RWPE2 (cell line): ENCODE results near the gene APOBR.
"Not testable (repeated sequence)": the region's sequence is repeated elsewhere in the genome, so short reads cannot be mapped to it uniquely, and the experiment has no call there.

ENCODE experiments used
- ATAC-seq: fragments of 200-7000 bp; cut with Tn5 transposase; 3 replicates; pipeline ENCODE4 v1.9.1; 2021; ENCODE audit warnings: low read depth
- DNase-seq: peaks from one replicate; pipeline ENCODE4 v3.0.0-alpha.2; 2020; ENCODE audit warnings: low spot score
- H3K27ac ChIP-seq: fragments of 450-650 bp; 2 replicates; pipeline ENCODE4 v1.5.1; 2017; ENCODE audit warnings: mild to moderate bottlenecking; ENCODE audit not compliant: poor library complexity, severe bottlenecking
- H3K27me3 ChIP-seq: fragments of 250-450 bp; sonication (Bioruptor Pico); 2 replicates; pipeline ENCODE4 v1.5.1; 2021; ENCODE audit warnings: mild to moderate bottlenecking, moderate library complexity; ENCODE audit not compliant: insufficient read depth, poor library complexity, severe bottlenecking
- H3K36me3 ChIP-seq: fragments of 250-450 bp; sonication (Bioruptor Pico); 2 replicates; pipeline ENCODE4 v1.5.1; 2020; ENCODE audit warnings: low read depth, mild to moderate bottlenecking, moderate library complexity
- H3K4me1 ChIP-seq: fragments of 250-450 bp; sonication (Bioruptor Pico); 2 replicates; pipeline ENCODE4 v1.5.1; 2021; ENCODE audit warnings: mild to moderate bottlenecking, moderate library complexity; ENCODE audit not compliant: insufficient read depth, poor library complexity, severe bottlenecking
- H3K4me3 ChIP-seq: fragments of 250-450 bp; sonication (Bioruptor Pico); 2 replicates; pipeline ENCODE4 v1.5.1; 2021; ENCODE audit warnings: mild to moderate bottlenecking, moderate library complexity; ENCODE audit not compliant: severe bottlenecking
- H3K9me3 ChIP-seq: fragments of 250-450 bp; sonication (Bioruptor Pico); 2 replicates; pipeline ENCODE4 v1.5.1; 2021; ENCODE audit warnings: mild to moderate bottlenecking, moderate library complexity; ENCODE audit not compliant: severe bottlenecking
- CTCF ChIP-seq: fragments of 450-650 bp; IDR thresholded peaks from one replicate; pipeline ENCODE4 v1.5.1; 2017; ENCODE audit warnings: mild to moderate bottlenecking, moderate library complexity; ENCODE audit not compliant: poor library complexity, severe bottlenecking

Gene APOBR

DNA sequence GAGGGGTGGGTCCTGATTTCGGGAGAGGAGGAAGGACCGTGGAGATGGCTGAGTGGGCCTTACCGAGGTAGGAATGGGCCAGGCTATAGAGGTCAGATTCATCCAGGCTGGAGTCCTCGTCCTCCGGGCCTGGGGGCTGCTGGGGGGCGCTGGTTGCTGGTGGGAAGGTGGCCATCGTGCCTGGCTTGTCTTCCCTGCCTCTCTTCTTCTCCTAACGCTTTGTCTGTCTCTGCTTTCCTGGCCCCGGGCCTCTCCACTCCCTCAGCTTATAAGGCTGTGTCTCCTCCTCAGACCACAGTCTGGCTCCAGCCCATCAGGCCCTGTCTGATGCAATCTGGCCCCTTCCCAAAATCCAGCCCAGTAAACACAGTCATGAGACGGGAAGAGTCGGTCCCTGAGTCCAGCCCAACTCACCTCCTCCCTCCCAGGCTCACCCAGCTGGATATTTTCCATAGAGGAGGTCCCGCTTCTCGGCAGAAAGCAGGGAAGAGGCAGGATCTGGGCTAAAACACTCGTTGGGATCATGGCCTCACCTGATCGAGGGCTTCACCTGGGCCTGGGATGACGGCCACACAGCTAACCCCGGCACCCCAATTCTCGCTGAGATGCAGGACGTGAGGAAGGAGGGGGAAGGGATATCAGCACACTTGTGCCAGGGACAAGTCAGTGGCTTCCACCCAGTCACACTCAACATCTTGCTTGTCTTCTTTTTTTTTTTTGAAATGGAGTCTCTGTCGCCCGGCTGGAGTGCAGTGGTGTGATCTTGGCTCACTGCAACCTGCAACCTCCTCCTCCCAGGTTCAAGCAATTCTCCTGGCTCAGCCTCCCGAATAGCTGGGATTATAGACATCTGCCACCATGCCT, 44.5 kb downstream of the APOBR start, which contains the start of gene NUPR1:
Gene NUPR1 (minus strand): TSS at position 242 of the 864 bp plus-strand sequence. CDS start 67 bp downstream, at position 175.
- ATAC-seq (peak; percentile 67), DNase-seq (peak; percentile 69)
- H3K4me3 ChIP-seq = peak within 1 kb of the TSS; percentile 22
- no peaks in the 10 kb centered on the region for H3K27me3 ChIP-seq
- H3K4me1 ChIP-seq = peaks cover 11% of the 10 kb centered on the region
- no peak for TF ChIP-seq CTCF
- no peak within 1 kb of the TSS for H3K27ac ChIP-seq
- no peaks in the 10 kb centered on the region for H3K9me3 ChIP-seq
- no peaks in the 10 kb centered on the region for H3K36me3 ChIP-seq

DNA sequence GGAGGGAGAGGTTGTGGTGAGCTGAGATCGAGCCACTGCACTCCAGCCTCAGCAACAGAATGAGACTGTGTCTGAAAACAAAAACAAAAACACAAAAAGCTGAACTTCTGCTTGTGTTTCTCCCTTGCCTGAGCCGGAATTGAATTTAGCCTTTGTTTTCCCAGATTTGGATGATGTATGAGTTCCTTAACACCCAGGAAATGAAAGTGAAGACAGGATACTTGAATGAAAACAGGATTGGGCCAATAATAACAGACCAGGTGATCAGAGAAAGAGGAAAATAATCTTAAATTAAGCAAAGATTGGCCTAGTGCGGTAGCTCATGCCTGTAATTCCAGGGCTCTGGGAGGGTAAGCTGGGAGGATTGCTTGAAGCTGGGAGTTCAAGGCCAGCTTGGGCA, 45.9 kb downstream of the APOBR start:
- ATAC-seq (no peak), DNase-seq (no peak)
- peaks cover 8% of the 10 kb centered on the region for H3K4me1 ChIP-seq
- no peaks in the 10 kb centered on the region for H3K27me3 ChIP-seq
- H3K36me3 ChIP-seq = no peaks in the 10 kb centered on the region
- H3K9me3 ChIP-seq = no peaks in the 10 kb centered on the region
- TF ChIP-seq CTCF = no peak
- H3K4me3 ChIP-seq = no peak overlapping the region
- H3K27ac ChIP-seq = no peak overlapping the region

DNA sequence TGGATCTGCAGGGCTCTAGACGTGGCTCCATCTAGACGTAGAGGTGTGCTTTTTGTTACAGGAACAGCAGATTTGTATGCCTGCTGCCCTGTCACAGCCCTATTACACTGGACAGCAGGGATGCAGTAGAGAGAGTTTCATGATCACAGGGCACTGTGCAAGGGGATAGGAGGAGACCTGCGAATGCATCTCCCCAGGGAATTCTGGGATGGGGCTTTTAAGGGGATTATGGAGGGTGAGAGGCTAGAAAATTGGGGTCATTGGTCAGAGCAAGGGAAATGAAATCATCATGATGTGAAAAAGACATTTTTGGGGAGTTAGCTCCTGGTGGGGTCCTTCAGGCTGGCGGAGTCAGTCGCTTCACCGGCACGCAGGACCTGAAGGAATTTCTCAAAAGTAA, 48.2 kb downstream of the APOBR start:
- Histone ChIP-seq H3K27ac (no peak overlapping the region), H3K27me3 (no peaks in the 10 kb centered on the region), H3K4me3 (no peak overlapping the region), H3K36me3 (no peaks in the 10 kb centered on the region), H3K9me3 (no peaks in the 10 kb centered on the region), H3K4me1 (peaks cover 8% of the 10 kb centered on the region)
- DNase-seq (no peak), ATAC-seq (no peak)
- TF ChIP-seq CTCF = no peak

- H3K9me3 ChIP-seq = no peaks in the 10 kb centered on the region
- H3K4me1 ChIP-seq = peaks cover 8% of the 10 kb centered on the region
- H3K27me3 ChIP-seq = no peaks in the 10 kb centered on the region
- ATAC-seq (peak; percentile 36; the same call in 2 of the 3 replicates), DNase-seq (no peak)
- no peak overlapping the region for H3K27ac ChIP-seq
- TF ChIP-seq CTCF = no peak
- no peaks in the 10 kb centered on the region for H3K36me3 ChIP-seq
- H3K4me3 ChIP-seq = no peak overlapping the region
Observed at GRCh38 chr16:28543072-28543471, 48.6 kb downstream of the APOBR start.

DNA sequence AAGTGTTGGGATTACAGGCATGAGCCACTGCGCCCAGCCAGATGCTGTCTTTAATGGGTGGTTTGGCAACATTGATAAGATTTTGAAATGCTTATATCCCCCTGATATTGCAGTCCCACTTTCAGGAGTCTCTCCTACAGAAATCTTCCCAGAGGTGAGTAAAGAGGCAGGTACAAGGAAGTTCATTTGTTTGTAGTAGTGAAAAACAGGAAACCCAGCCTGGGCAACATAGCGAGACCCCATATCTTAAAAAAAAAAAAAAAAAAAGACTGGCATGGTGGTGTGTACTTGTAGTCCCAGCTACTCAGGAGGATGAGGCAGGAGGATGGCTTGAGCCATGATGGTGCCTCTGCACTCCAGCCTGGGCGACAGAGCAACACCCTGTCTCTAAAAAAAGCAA, 50.6 kb downstream of the APOBR start:
- Histone ChIP-seq H3K27me3 (no peaks in the 10 kb centered on the region), H3K4me3 (no peak overlapping the region), H3K4me1 (peaks cover 3% of the 10 kb centered on the region), H3K36me3 (no peaks in the 10 kb centered on the region), H3K27ac (no peak overlapping the region), H3K9me3 (no peaks in the 10 kb centered on the region)
- TF ChIP-seq CTCF = no peak
- ATAC-seq (no peak), DNase-seq (no peak)

- not testable (repeated sequence) for H3K27ac ChIP-seq, H3K4me1 ChIP-seq, H3K9me3 ChIP-seq, H3K36me3 ChIP-seq, DNase-seq, H3K27me3 ChIP-seq, ATAC-seq, H3K4me3 ChIP-seq
Observed at GRCh38 chr16:28545964-28546363, 51.5 kb downstream of the APOBR start.
